Amygdala (tissue), 56 donors: ENCODE data around the gene RBM12.

ENCODE experiments used
- DNase-seq, 56 donors: peaks; one replicate each; lab custom pipeline; 2025; lab: John Stamatoyannopoulos, UW

The RBM12 gene

GRCh38 chr20:35602851-35603495, 61.7 kb downstream of the RBM12 start:
- no peak for DNase-seq

GRCh38 chr20:35601990-35602389, 62.7 kb downstream of the RBM12 start:
- DNase-seq: no peak

GRCh38 chr20:35600993-35601973, 63.4 kb downstream of the RBM12 start:
- peak in 28 of 56 donors; percentile 4 to 61 (median 23) for DNase-seq

GRCh38 chr20:35600176-35600992, 64.3 kb downstream of the RBM12 start:
- DNase-seq: no peak

GRCh38 chr20:35599776-35600120, 65.0 kb downstream of the RBM12 start:
- no peak for DNase-seq
